HFF-Myc (cell line): ENCODE data around the gene HACD2.

Experiments
- DNase-seq: peaks from one replicate; pipeline ENCODE4 v3.0.0-alpha.2; 2011; ENCODE audit warnings: low read depth; ENCODE audit errors: extremely low read depth
- H3K4me3 ChIP-seq: replicated peaks from 2 replicates; pipeline ENCODE4 v1.5.1; 2011; ENCODE audit warnings: low read depth, mild to moderate bottlenecking, control low read depth, low read length
- TF ChIP-seq, protein P1 (sequence below): IDR thresholded peaks from 2 replicates; pipeline ENCODE4 v1.5.1; 2012; ENCODE audit warnings: mild to moderate bottlenecking, low read depth, low read length, control low read depth; ENCODE audit errors: missing control alignments

Gene HACD2

DNA sequence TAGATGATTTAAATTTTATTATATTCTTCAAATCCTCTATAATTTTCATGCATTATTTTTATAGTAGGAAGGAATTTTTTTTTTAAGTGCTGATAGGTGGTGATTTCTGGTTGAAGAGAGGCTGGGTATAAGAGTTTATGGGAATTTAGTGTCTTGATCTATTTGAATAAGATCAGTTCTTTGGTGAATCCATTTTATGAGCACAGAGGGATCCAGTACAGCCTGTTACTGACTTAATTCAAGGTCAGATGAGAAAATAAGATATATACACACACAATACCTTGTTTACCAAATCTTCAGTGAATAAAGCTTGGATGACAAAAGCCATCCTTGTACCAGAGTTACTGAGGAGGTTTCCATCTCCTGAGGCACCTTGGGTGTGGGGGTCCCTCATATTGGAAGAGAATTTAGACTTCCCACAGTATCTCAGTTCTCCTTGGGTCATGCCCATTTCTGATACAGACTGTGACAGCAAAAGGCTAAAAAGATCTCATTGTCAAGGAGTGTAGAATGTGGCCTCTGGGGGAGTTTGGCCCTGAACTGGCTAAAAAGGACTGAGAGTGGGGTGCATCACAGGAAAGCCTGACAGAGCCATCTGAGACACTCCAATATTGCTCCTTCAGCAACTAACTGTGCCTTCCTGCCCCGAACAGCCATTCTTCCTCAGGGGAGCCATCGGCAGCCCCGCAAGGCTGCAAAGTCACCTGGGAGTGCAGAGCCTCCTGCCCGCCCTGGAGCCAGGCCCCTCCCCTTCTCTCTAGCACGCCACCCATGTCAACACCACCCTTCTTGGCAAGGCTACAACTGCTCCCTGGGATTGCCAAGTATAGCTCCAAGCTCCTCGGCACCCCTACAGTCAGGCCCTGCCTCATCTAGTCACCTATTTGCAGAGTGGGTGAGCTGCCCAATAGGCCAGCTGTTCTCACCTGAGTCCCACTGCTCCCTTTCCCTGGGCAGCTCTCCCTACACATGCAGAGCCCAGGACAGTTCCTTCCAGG, 43.1 kb upstream of the HACD2 start:
- no peak for DNase-seq
- TF ChIP-seq, protein P1, sequence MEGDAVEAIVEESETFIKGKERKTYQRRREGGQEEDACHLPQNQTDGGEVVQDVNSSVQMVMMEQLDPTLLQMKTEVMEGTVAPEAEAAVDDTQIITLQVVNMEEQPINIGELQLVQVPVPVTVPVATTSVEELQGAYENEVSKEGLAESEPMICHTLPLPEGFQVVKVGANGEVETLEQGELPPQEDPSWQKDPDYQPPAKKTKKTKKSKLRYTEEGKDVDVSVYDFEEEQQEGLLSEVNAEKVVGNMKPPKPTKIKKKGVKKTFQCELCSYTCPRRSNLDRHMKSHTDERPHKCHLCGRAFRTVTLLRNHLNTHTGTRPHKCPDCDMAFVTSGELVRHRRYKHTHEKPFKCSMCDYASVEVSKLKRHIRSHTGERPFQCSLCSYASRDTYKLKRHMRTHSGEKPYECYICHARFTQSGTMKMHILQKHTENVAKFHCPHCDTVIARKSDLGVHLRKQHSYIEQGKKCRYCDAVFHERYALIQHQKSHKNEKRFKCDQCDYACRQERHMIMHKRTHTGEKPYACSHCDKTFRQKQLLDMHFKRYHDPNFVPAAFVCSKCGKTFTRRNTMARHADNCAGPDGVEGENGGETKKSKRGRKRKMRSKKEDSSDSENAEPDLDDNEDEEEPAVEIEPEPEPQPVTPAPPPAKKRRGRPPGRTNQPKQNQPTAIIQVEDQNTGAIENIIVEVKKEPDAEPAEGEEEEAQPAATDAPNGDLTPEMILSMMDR = no peak
- no peak overlapping the region for H3K4me3 ChIP-seq

DNA sequence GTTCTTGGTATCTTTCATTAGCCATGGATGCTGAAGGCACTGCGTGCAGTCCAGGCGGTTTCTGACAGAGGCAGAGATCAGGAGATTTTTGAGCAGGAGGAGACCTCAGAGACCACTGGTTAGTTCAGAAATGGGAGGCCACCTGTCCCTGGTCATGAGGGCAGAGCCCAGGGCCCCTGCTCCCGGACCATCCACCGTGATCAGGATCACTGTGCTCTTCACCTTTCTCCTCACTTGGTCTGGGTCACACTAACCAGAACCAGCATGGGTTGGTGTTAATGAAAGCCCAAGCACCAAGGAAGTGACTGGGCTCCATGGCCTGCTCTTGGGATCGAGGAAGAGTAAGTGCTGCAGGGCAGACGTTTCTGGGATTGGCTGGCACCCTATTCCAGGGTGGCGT, 42.0 kb upstream of the HACD2 start:
- no peak overlapping the region for H3K4me3 ChIP-seq
- DNase-seq = no peak
- TF ChIP-seq, protein P1 = no peak

DNA sequence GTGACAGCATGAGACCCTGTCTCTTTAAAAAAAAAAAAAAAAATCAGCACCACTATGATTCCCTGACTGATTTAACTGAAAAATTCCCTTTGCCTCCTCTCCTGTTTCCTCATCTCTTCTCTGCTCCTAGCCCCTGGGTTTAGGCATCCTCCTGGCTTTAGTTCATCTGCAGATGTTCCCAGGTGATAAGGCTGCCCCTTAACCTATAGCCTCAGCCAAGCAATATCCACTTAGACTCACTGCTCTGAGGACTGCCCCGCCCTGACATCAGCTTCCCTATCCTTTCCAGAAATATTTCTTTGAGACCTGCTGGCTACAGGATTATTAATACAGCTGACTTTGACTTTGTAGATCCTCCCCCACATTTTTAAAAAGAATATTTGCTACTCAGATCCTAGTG, 39.4 kb upstream of the HACD2 start:
- no peak overlapping the region for H3K4me3 ChIP-seq
- no peak for DNase-seq
- TF ChIP-seq, protein P1 = no peak

DNA sequence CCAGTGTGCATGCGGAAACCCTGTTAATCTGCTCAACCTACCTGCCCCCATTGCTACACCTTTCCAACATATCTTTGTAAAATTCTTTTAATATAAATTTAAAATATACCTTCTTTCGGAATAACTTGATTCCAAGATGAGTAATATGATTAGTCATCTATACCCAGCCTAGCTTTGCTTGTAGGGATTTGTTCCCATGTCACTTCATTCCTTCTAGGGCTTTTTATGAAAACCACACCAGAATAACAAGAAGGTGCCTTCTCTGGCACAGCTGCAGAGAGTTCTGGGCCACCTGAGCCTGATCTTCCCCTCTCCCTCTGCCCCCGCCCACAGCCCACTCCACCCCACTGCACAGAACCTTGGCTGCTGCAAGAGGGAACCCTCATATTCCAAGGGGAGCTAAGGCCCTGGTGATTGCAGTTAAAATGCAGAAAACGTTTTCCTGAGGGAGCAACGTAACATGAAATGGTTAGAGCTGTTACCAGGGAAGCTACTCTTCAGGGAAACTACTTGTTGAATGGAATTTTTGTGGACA, 38.6 kb upstream of the HACD2 start:
- TF ChIP-seq, protein P1 = no peak
- no peak for DNase-seq
- H3K4me3 ChIP-seq = no peak overlapping the region

DNA sequence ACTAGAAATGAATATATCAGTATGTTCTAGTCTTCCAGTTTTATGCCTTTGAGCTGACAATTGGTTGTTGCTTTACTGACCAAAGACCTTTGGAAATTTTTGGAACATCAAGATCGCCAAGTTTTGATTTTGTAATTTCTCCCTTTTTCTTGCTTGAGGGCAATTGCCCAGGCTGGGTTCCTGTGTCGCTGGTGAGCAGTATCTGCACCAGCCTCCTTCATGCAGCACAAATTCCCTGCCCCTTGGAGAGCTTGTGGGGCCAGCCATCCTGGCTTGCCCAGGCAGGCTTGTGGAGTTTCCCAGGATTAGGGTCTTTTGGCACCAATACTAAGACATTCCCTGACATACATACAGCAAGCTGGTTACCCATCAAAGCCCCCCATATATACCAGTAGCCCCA, 37.9 kb upstream of the HACD2 start:
- TF ChIP-seq, protein P1 = no peak
- DNase-seq = no peak

DNA sequence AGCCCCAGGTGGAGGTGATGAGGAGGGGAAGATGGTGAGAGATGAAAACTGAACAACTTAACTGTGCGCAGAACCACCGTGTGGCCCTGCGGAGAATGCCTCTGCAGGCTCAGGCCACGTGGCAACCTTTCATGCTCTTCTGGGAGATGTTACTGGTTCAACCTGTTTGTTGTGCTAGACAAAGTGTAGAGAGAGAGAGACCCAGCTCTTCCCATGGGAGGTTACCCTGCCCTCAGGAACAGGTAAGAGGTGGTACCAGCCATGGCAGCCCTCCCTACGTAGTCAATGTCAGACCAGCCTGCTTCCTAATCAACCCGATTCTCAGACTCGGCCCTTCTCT, 37.0 kb upstream of the HACD2 start:
- TF ChIP-seq, protein P1 = no peak
- no peak for DNase-seq
- H3K4me3 ChIP-seq = no peak overlapping the region

More for the DNA sequence above, 37.9 kb upstream of the HACD2 start:
- H3K4me3 ChIP-seq = no peak overlapping the region
